HG03280 (cell line): ENCODE results near the gene DCUN1D3.

Experiments
- ATAC-seq: cut with Tn5 transposase; IDR thresholded peaks from one replicate; pipeline ENCODE4 v1.9.1; 2021; ENCODE audit warnings: mild to moderate bottlenecking, moderate library complexity; ENCODE audit not compliant: unreplicated experiment

Gene DCUN1D3

GRCh38 chr16:20920091-20920490 is 19.9 kb upstream of the DCUN1D3 start:
- no peak for ATAC-seq

- no peak for ATAC-seq
Observed at GRCh38 chr16:20918486-20919239, 18.5 kb upstream of the DCUN1D3 start.

- no peak for ATAC-seq
Observed at GRCh38 chr16:20916942-20917341, 16.8 kb upstream of the DCUN1D3 start.

- no peak for ATAC-seq
Observed at GRCh38 chr16:20916289-20916688, 16.1 kb upstream of the DCUN1D3 start.

- no peak for ATAC-seq
Observed at GRCh38 chr16:20911361-20911760, 11.2 kb upstream of the DCUN1D3 start.

- ATAC-seq, result no peak
Observed at GRCh38 chr16:20910781-20911321, 10.7 kb upstream of the DCUN1D3 start.

- no peak for ATAC-seq
Observed at GRCh38 chr16:20906341-20907255, 6.4 kb upstream of the DCUN1D3 start.

GRCh38 chr16:20905576-20905975 is 5.4 kb upstream of the DCUN1D3 start:
- ATAC-seq, result no peak

GRCh38 chr16:20904507-20905081 is 4.4 kb upstream of the DCUN1D3 start:
- ATAC-seq, result no peak

GRCh38 chr16:20903899-20904506 is 3.8 kb upstream of the DCUN1D3 start:
- ATAC-seq, result no peak

- no peak for ATAC-seq
Observed at GRCh38 chr16:20903116-20903898, 3.1 kb upstream of the DCUN1D3 start.

- ATAC-seq, result no peak
Observed at GRCh38 chr16:20902426-20902825, 2.3 kb upstream of the DCUN1D3 start.

- ATAC-seq, result no peak
Observed at GRCh38 chr16:20901436-20902112, 1.4 kb upstream of the DCUN1D3 start.

- no peak for ATAC-seq
Observed at GRCh38 chr16:20901068-20901435, 894 bp upstream of the DCUN1D3 start.

- ATAC-seq, result no peak
Observed at GRCh38 chr16:20899477-20900298, 470 bp downstream of the DCUN1D3 start.

- no peak for ATAC-seq
Observed at GRCh38 chr16:20899071-20899470, 1.1 kb downstream of the DCUN1D3 start.

- ATAC-seq, result no peak
Observed at GRCh38 chr16:20897922-20898321, 2.2 kb downstream of the DCUN1D3 start.

- ATAC-seq, result no peak
Observed at GRCh38 chr16:20897253-20897897, 2.8 kb downstream of the DCUN1D3 start.
